DOHH2 (cell line): ENCODE results near the gene SRF.

Experiments used
- CTCF ChIP-seq: fragments of 200-600 bp; sonication (generic); IDR thresholded peaks from one replicate; pipeline ENCODE4 v1.5.1; 2014; ENCODE audit warnings: antibody characterized with exemption, mild to moderate bottlenecking, low read depth, low read length; ENCODE audit not compliant: poor library complexity, severe bottlenecking
- EZH2phosphoT487 ChIP-seq: fragments of 200-600 bp; sonication (generic); IDR thresholded peaks from 2 replicates; pipeline ENCODE4 v1.6.1; 2017; ENCODE audit warnings: borderline replicate concordance, mild to moderate bottlenecking, antibody characterized with exemption, low read length, moderate library complexity, mixed read lengths

GRCh38 chr6:43192911-43193310 is 21.8 kb downstream of the SRF start:
- TF ChIP-seq CTCF (no peak), EZH2phosphoT487 (no peak)
